HG03159 (cell line): ENCODE results near the gene ZNF727.
"Not testable (repeated sequence)": the region's sequence is repeated elsewhere in the genome, so short reads cannot be mapped to it uniquely, and the experiment has no call there.

Experiments used
- ATAC-seq: cut with Tn5 transposase; IDR thresholded peaks from one replicate; pipeline ENCODE4 v1.9.1; 2021; ENCODE audit warnings: mild to moderate bottlenecking, moderate library complexity; ENCODE audit not compliant: unreplicated experiment

The ZNF727 gene

GRCh38 chr7:64045301-64046040 is at the start of gene ZNF727:
TSS of gene ZNF727 (plus strand) at chr7:64045434. CDS start at chr7:64045622, 188 bp downstream.
- no peak for ATAC-seq

GRCh38 chr7:63998549-63998948 is 46.7 kb upstream of the ZNF727 start, which contains the start of gene ZNF722:
TSS of gene ZNF722 (plus strand) at chr7:63998849. CDS start at chr7:63998962, 113 bp downstream.
- no peak for ATAC-seq

- not testable (repeated sequence) for ATAC-seq
These were observed 29.7 kb upstream of the ZNF727 start for GRCh38 chr7:64015496-64015895.

- no peak for ATAC-seq
These were observed 9.8 kb upstream of the ZNF727 start for GRCh38 chr7:64035388-64035787.

GRCh38 chr7:64037095-64037494 is 8.1 kb upstream of the ZNF727 start:
- ATAC-seq = no peak

GRCh38 chr7:64046041-64046389 is 781 bp downstream of the ZNF727 start:
- no peak for ATAC-seq

- not testable (repeated sequence) for ATAC-seq
These were observed 32.8 kb downstream of the ZNF727 start for GRCh38 chr7:64077837-64078698.

GRCh38 chr7:64078699-64078994 is 33.4 kb downstream of the ZNF727 start:
- ATAC-seq = no peak

- ATAC-seq = no peak
These were observed 42.3 kb downstream of the ZNF727 start for GRCh38 chr7:64087501-64087900.

- not testable (repeated sequence) for ATAC-seq
These were observed 43.6 kb downstream of the ZNF727 start for GRCh38 chr7:64088863-64089262.
